HG02623 (cell line): ENCODE measurements around the gene TRIM49.
"Not testable (repeated sequence)": the region's sequence is repeated elsewhere in the genome, so short reads cannot be mapped to it uniquely, and the experiment has no call there.

Source experiments
- ATAC-seq: cut with Tn5 transposase; IDR thresholded peaks from one replicate; pipeline ENCODE4 v1.9.1; 2021; ENCODE audit warnings: moderate library complexity; ENCODE audit not compliant: unreplicated experiment

Gene TRIM49, protein sequence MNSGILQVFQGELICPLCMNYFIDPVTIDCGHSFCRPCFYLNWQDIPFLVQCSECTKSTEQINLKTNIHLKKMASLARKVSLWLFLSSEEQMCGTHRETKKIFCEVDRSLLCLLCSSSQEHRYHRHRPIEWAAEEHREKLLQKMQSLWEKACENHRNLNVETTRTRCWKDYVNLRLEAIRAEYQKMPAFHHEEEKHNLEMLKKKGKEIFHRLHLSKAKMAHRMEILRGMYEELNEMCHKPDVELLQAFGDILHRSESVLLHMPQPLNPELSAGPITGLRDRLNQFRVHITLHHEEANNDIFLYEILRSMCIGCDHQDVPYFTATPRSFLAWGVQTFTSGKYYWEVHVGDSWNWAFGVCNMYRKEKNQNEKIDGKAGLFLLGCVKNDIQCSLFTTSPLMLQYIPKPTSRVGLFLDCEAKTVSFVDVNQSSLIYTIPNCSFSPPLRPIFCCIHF

DNA sequence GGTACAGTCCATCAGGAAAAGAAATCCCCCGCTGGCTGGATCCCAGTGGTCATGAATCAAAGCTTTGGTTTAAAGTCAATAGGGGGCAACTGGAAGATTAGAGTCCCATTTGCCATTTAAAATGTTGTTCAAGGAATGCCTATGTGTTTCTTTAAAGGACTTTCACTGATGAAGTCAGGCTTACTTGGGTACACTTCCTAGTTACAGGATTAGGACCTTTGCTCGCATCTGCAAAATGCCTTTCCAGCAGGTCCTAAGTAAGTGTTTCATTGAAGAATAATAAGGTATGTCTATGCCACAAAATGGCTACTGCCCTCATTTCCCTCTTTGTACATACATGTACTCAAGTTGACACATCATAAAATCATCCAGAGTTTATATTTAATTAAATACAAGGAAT is at the start of gene TRIM49:
Gene TRIM49, minus strand, starts transcription at position 101 of the 400 bp plus-strand sequence. CDS start 4,106 bp downstream, outside the sequence.
- not testable (repeated sequence) for ATAC-seq

DNA sequence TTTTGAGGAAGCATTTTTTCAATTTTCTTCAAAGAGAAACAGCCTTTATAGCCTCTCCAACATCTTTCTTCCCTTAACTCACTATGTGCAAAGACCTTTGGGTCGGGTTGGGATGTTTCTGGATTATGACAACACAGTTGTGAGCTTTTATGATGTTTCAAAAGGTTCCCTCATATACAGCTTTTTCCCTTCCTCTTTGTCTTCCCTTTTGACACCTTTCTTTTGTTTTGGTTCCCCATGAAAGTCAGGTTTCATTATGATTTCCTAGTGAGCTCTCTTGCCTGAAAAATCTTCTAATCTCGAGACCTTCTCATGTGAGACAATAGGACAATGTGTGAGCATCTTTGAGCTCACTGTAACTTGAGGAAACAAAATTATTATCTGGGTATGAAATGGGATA is 18.3 kb upstream of the TRIM49 start:
- not testable (repeated sequence) for ATAC-seq

DNA sequence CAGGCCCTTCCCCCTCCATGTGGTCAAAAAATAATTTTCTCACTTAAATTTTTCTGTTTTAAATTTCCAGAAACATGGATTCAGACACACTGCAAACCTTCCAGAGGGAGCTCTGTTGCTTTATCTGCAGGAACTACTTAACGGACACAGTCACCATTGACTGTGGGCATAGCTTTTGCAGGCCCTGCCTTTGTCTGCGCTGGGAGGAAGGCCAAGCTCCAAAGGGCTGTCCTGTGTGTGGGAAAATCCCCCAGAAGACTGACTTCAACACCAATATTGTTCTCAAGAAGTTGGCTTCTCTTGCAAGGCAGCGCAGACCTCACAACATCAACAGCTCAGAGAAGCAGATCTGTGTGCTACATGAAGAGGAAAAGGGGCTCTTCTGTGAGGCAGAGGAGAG is 11.6 kb upstream of the TRIM49 start:
- ATAC-seq = not testable (repeated sequence)

DNA sequence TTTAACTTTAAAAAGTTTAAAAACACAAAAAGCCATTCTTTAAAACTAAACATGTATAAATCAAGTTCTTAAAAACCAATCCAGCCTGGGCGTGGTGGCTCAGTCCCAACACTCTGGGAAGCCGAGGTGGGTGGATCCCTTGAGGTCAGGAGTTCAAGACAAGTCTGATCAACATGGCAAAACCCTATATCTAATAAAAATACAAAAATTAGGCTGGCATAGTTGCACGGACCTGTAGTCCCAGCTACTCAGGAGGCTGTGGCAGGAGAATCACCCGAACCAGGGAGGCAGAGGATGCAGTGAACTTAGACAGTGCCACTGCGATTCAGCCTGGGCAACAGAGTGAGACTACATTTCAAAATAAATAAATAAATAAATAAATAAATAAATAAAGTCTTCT is 5.2 kb upstream of the TRIM49 start:
- not testable (repeated sequence) for ATAC-seq

DNA sequence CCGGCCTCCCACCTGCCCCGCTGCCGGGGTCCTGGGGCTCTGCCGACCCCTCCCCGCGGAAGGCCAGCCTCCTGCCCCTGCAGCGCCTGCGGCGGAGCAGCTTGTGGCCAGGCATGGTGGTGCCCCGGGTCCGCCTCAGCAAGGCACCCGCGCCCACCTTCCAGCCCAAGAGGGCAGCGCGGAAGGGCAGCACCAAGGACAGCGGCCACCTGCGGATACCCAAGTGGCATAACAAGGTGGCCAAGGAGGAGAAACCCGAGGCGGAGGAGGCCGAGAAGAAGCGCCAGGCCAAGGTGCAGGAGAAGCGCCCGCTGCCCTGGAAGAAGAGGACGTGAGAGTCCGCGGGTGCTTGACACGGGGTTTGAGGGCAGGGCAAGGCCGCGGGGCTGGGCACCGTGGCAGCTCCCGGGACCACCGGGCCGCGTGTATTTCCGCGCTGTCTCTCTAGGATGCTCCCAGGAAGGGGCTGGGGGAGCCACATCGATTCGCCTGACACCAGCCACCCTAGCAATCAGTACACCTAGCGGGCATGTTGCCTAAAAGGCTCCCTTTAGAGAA is 20.8 kb downstream of the TRIM49 start:
- not testable (repeated sequence) for ATAC-seq

DNA sequence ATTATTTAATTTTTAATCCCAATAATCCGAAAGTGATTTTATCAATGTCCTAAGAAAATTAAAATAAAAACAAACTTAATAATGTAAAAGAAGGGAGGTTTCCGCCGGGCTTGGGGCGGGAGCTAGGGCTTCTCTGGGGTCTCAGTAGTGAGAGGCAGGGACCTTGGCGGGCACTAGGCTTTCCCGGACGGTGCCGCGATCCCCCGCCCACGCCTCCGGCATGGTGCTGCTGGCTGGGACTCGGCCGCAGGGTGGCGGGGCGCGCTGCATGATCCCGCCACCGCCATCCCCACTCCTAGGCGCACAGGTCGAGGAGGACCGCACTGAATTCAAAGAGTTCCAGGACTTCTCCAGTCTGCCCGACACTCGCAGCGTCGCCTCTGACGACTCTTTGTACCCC is 22.6 kb downstream of the TRIM49 start:
- ATAC-seq = not testable (repeated sequence)

DNA sequence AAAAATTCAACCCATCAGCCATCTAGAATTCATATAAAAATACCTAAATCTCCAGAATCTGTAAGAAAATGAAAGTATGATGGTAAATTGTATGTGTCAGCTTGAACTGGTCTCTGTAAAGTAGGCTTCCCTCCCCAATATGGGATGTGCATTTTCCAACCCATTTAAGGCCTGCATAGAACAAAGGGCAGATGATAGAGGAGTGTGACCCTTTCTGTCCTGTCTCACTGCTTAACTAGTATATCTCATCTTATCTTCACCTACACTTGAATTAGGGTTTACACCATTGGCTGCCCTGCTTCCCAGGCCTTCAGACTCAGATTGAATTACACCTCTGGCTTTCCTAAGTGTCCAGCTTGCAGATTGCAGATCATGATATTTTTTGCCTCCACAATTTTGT is 57.6 kb downstream of the TRIM49 start:
- not testable (repeated sequence) for ATAC-seq
